Fibroblast of lung (primary cell): ENCODE data around the gene ESRRB. TPM values are rescaled to one million over a fixed set of nuclear protein-coding genes. Genes with fewer than 3 reads are reported as not detected.

ENCODE experiments used
- DNase-seq, 2 donors: peaks; one replicate each; pipeline versions ENCODE4 v3.0.0 to v3.0.0-alpha.2; 2010; ENCODE audit warnings: low read depth in 2 of 2
- H2AFZ ChIP-seq: 2 replicates; pipeline ENCODE4 v1.5.1; 2012; ENCODE audit warnings: low read length, control low read depth, inconsistent platforms
- H3K27ac ChIP-seq: 2 replicates; pipeline ENCODE4 v1.5.1; 2011; ENCODE audit warnings: low read length, control low read depth; ENCODE audit not compliant: insufficient read depth
- H3K27me3 ChIP-seq: 2 replicates; pipeline ENCODE4 v1.5.1; 2011; ENCODE audit warnings: mild to moderate bottlenecking, low read length; ENCODE audit not compliant: control insufficient read depth, insufficient read depth
- H3K36me3 ChIP-seq: 2 replicates; pipeline ENCODE4 v1.5.1; 2011; ENCODE audit warnings: low read length; ENCODE audit not compliant: control insufficient read depth, insufficient read depth
- H3K4me1 ChIP-seq: 2 replicates; pipeline ENCODE4 v1.5.1; 2011; ENCODE audit warnings: low read length; ENCODE audit not compliant: control insufficient read depth, insufficient read depth; ENCODE audit errors: extremely low read depth
- H3K4me2 ChIP-seq: 2 replicates; pipeline ENCODE4 v1.5.1; 2011; ENCODE audit warnings: low read length, control low read depth; ENCODE audit not compliant: insufficient read depth; ENCODE audit errors: extremely low read depth
- H3K4me3 ChIP-seq, 4 experiments: fragments of 200-600 bp in 1 of 4; sonication (generic) in 1 of 4; replicated peaks in 1 of 4; 2 replicates each; pipeline ENCODE4 v1.5.1; 2011 to 2016; ENCODE audit warnings: low read length in 4 of 4, low read depth in 3 of 4, mild to moderate bottlenecking in 3 of 4, control low read depth in 2 of 4, inconsistent platforms in 1 of 4, mixed read lengths in 1 of 4; ENCODE audit not compliant: insufficient read depth in 1 of 4; ENCODE audit errors: control extremely low read depth in 1 of 4
- H3K79me2 ChIP-seq: 2 replicates; pipeline ENCODE4 v1.5.1; 2012; ENCODE audit warnings: mild to moderate bottlenecking, low read length, inconsistent platforms; ENCODE audit not compliant: control insufficient read depth, insufficient read depth
- H3K9ac ChIP-seq: 2 replicates; pipeline ENCODE4 v1.5.1; 2011; ENCODE audit warnings: mild to moderate bottlenecking, low read length, control low read depth; ENCODE audit not compliant: insufficient read depth
- H3K9me3 ChIP-seq: 2 replicates; pipeline ENCODE4 v1.5.1; 2012; ENCODE audit warnings: low read depth, low read length; ENCODE audit not compliant: control insufficient read depth, insufficient read depth
- H4K20me1 ChIP-seq: 2 replicates; pipeline ENCODE4 v1.5.1; 2011; ENCODE audit warnings: low read length; ENCODE audit not compliant: control insufficient read depth, insufficient read depth; ENCODE audit errors: extremely low read depth
- EZH2 ChIP-seq: IDR thresholded peaks from 2 replicates; pipeline ENCODE4 v1.5.1; 2012; ENCODE audit warnings: low read length, control low read depth, mild to moderate bottlenecking; ENCODE audit errors: missing control alignments
- polyA plus RNA-seq, 2 donors: library from polyadenylated mRNA; depleted of rRNA in 1 of 2; stranded (reverse) in 1 of 2; unstranded in 1 of 2; fragments of >200 nt; gene quantifications; 2 replicates each; pipeline ENCODE4 v1.2.1, GENCODE V29; 2011 to 2012; ENCODE audit warnings: missing spikeins in 1 of 2
- total RNA-seq: library from RNA; depleted of rRNA; stranded (reverse); fragments of >200 nt; gene quantifications from 2 replicates; pipeline ENCODE4 v1.2.1, GENCODE V29; 2014
- TF ChIP-seq, protein P1 (sequence below), 2 donors: IDR thresholded peaks in 1 of 2; conservative IDR thresholded peaks in 1 of 2; 1 replicate in 1 of 2; 2 replicates in 1 of 2; pipeline ENCODE4 v1.5.1; 2011 to 2012; ENCODE audit warnings: low read length in 2 of 2, control low read depth in 1 of 2, inconsistent platforms in 1 of 2, low read depth in 1 of 2, mild to moderate bottlenecking in 1 of 2

The ESRRB gene
- total and polyA plus RNA-seq, 2 donors (not counting 1 experiment from before 2014, with no cell fraction given): not detected

- Histone ChIP-seq H3K79me2 (no peaks in the 10 kb centered on the region), H3K4me2 (no peak overlapping the region), H3K9ac (no peak overlapping the region), H3K9me3 (no peaks in the 10 kb centered on the region), H2AFZ (no peak overlapping the region), H3K4me3 (no peak overlapping the region), H4K20me1 (no peaks in the 10 kb centered on the region), H3K36me3 (no peaks in the 10 kb centered on the region), H3K27ac (no peak overlapping the region), H3K4me1 (no peaks in the 10 kb centered on the region), H3K27me3 (no peaks in the 10 kb centered on the region)
- no peak for DNase-seq
- TF ChIP-seq, protein P1, sequence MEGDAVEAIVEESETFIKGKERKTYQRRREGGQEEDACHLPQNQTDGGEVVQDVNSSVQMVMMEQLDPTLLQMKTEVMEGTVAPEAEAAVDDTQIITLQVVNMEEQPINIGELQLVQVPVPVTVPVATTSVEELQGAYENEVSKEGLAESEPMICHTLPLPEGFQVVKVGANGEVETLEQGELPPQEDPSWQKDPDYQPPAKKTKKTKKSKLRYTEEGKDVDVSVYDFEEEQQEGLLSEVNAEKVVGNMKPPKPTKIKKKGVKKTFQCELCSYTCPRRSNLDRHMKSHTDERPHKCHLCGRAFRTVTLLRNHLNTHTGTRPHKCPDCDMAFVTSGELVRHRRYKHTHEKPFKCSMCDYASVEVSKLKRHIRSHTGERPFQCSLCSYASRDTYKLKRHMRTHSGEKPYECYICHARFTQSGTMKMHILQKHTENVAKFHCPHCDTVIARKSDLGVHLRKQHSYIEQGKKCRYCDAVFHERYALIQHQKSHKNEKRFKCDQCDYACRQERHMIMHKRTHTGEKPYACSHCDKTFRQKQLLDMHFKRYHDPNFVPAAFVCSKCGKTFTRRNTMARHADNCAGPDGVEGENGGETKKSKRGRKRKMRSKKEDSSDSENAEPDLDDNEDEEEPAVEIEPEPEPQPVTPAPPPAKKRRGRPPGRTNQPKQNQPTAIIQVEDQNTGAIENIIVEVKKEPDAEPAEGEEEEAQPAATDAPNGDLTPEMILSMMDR (conservative IDR thresholded peaks at IDR 0.05 in 1 of 2, IDR thresholded peaks at IDR 0.05 in 1 of 2; ENCODE audit: low read depth in 1 of 2, low read length in 2 of 2): no peak
- TF ChIP-seq EZH2: no peak
Observed at GRCh38 chr14:76423534-76423933, 47.6 kb downstream of the ESRRB start.

DNA sequence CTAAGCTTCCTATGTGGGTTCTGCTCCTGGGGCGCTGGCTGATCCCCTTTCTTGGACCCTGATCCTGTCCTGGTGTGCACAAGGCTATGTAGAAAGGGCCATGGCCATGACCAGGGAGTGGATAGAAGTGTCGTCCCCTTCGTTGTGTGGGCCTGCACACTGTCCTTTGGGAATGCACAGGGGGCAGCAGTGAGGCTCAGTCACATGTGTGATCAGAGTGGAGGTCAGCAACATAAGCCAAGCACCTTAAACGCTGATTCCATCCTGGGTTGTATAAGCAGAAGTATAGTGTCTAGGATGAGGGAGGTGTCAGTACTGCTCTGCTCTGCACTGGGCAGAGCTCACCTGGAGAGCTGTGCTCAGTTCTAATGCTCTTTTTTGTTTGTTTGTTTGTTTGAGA lies 48.4 kb downstream of the ESRRB start:
- Histone ChIP-seq H4K20me1 (no peaks in the 10 kb centered on the region), H3K79me2 (no peaks in the 10 kb centered on the region), H3K4me3 (no peak overlapping the region), H3K4me2 (no peak overlapping the region), H3K9ac (no peak overlapping the region), H3K9me3 (no peaks in the 10 kb centered on the region), H3K27ac (no peak overlapping the region), H2AFZ (no peak overlapping the region), H3K27me3 (no peaks in the 10 kb centered on the region), H3K4me1 (no peaks in the 10 kb centered on the region), H3K36me3 (no peaks in the 10 kb centered on the region)
- DNase-seq: no peak
- no peak for TF ChIP-seq EZH2
- TF ChIP-seq, protein P1 (conservative IDR thresholded peaks at IDR 0.05 in 1 of 2, IDR thresholded peaks at IDR 0.05 in 1 of 2; ENCODE audit: low read depth in 1 of 2, low read length in 2 of 2): no peak

DNA sequence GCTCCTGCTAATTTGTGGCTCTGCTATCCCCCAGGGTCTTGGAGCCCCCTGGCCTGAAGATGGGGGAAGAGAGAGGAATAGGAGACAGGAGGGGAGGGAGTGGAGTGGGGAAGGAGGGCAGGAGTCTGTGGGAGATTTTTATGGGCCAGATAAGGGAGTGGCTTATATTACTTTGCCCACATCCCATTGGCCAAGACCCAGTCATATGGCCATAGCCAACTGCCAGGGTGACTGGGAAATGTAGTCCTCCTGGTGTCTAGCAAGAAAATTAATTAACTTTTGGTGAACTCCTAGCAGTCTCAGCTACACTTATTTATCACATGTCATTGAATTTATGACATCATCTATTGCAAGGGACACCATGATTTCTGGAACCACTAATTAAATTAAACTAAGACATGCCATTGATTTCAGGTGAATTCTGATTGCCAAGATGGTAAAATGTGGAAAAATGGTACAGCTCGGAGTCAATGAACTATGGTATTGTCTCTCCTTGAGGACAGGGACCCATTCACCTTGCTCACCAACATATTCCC lies 50.3 kb downstream of the ESRRB start:
- Histone ChIP-seq H3K9me3 (no peaks in the 10 kb centered on the region), H2AFZ (no peak overlapping the region), H3K4me3 (no peak overlapping the region), H3K9ac (no peak overlapping the region), H3K4me1 (no peaks in the 10 kb centered on the region), H3K36me3 (no peaks in the 10 kb centered on the region), H3K27me3 (no peaks in the 10 kb centered on the region), H3K4me2 (no peak overlapping the region), H4K20me1 (no peaks in the 10 kb centered on the region), H3K79me2 (no peaks in the 10 kb centered on the region), H3K27ac (no peak overlapping the region)
- no peak for TF ChIP-seq EZH2
- TF ChIP-seq, protein P1 (conservative IDR thresholded peaks at IDR 0.05 in 1 of 2, IDR thresholded peaks at IDR 0.05 in 1 of 2; ENCODE audit: low read depth in 1 of 2, low read length in 2 of 2): no peak
- no peak for DNase-seq
